Ascending aorta (tissue), 2 donors: ENCODE data around the gene GALNT17. TPM values are rescaled to one million over a fixed set of nuclear protein-coding genes. Genes with fewer than 3 reads are reported as not detected.

Experiments used
- DNase-seq, 2 donors: peaks; one replicate each; pipeline ENCODE4 v3.0.0-alpha.2; 2019; ENCODE audit warnings: low spot score in 2 of 2
- H3K27ac ChIP-seq, 2 donors: fragments of 200-600 bp; sonication (generic); one replicate each; pipeline ENCODE4 v1.5.1; 2016 to 2017; ENCODE audit warnings: mild to moderate bottlenecking in 1 of 2
- H3K27me3 ChIP-seq: fragments of 200-600 bp; sonication (generic); one replicate; pipeline ENCODE4 v1.5.1; 2017
- H3K36me3 ChIP-seq, 2 donors: fragments of 200-600 bp; sonication (generic); one replicate each; pipeline ENCODE4 v1.5.1; 2016
- H3K4me1 ChIP-seq, 2 donors: fragments of 200-600 bp; sonication (generic); one replicate each; pipeline ENCODE4 v1.5.1; 2016 to 2017; ENCODE audit warnings: mild to moderate bottlenecking in 1 of 2
- H3K4me3 ChIP-seq, 2 donors: fragments of 200-600 bp; sonication (generic); one replicate each; pipeline ENCODE4 v1.5.1; 2016 to 2017; ENCODE audit warnings: mild to moderate bottlenecking in 1 of 2
- H3K9me3 ChIP-seq, 2 donors: fragments of 200-600 bp; sonication (generic); one replicate each; pipeline ENCODE4 v1.5.1; 2016
- CTCF ChIP-seq, 3 experiments: fragments of 200-600 bp in 2 of 3; fragments of 450-650 bp in 1 of 3; sonication (generic) in 2 of 3; IDR thresholded peaks; one replicate each; pipeline ENCODE4 v1.5.1; 2016 to 2019; ENCODE audit warnings: antibody characterized with exemption in 3 of 3, mild to moderate bottlenecking in 1 of 3, moderate library complexity in 1 of 3
- intact Hi-C: fragments of 100-400 bp; cut with DNase I; formaldehyde crosslinking; loops from one replicate; pipeline ENCODE4 v1.15.1; 2023
- total RNA-seq: library from RNA; depleted of rRNA; stranded (reverse); fragments of >200 nt; gene quantifications from one replicate; pipeline ENCODE4 v1.1.0, GENCODE V29; 2016

The GALNT17 gene
- total RNA-seq, 1 donor from 2014 or later: 29.8 TPM

- Histone ChIP-seq H3K4me3 (no peak overlapping the region), H3K4me1 (no peaks in the 10 kb centered on the region), H3K27ac (no peak overlapping the region), H3K27me3 (no peaks in the 10 kb centered on the region), H3K9me3 (no peaks in the 10 kb centered on the region), H3K36me3 (no peaks in the 10 kb centered on the region)
- TF ChIP-seq CTCF (IDR thresholded peaks at IDR 0.05): no peak
- intact Hi-C loops: no loop called here
- no peak for DNase-seq
Measured at GRCh38 chr7:71409550-71410157, 277.7 kb downstream of the GALNT17 start.

- no peak for TF ChIP-seq CTCF (IDR thresholded peaks at IDR 0.05)
- Histone ChIP-seq H3K36me3 (no peaks in the 10 kb centered on the region), H3K27me3 (no peaks in the 10 kb centered on the region), H3K4me1 (no peaks in the 10 kb centered on the region), H3K4me3 (no peak overlapping the region), H3K27ac (no peak overlapping the region), H3K9me3 (no peaks in the 10 kb centered on the region)
- intact Hi-C loops: no loop called here
- no peak for DNase-seq
Measured at GRCh38 chr7:71411475-71411874, 279.5 kb downstream of the GALNT17 start.

- no peaks in the 10 kb centered on the region for H3K27me3 ChIP-seq
- no peaks in the 10 kb centered on the region for H3K9me3 ChIP-seq
- no peaks in the 10 kb centered on the region for H3K4me1 ChIP-seq
- no peak overlapping the region for H3K27ac ChIP-seq
- H3K4me3 ChIP-seq: no peak overlapping the region
- no peak for DNase-seq
- H3K36me3 ChIP-seq: no peaks in the 10 kb centered on the region
- intact Hi-C loops: no loop called here
- no peak for TF ChIP-seq CTCF (IDR thresholded peaks at IDR 0.05)
Measured at GRCh38 chr7:71414490-71414889, 282.5 kb downstream of the GALNT17 start.

- Histone ChIP-seq H3K36me3 (peaks cover 0 to 5% of the 10 kb centered on the region in 2 donors), H3K4me1 (no peaks in the 10 kb centered on the region), H3K9me3 (no peaks in the 10 kb centered on the region), H3K27me3 (no peaks in the 10 kb centered on the region), H3K27ac (no peak overlapping the region), H3K4me3 (no peak overlapping the region)
- TF ChIP-seq CTCF (IDR thresholded peaks at IDR 0.05): no peak
- intact Hi-C loops: loop anchor here (10.0 kb wide), 1 partner anchor 315 kb away; no protein-coding TSS in a partner anchor
- no peak for DNase-seq
Measured at GRCh38 chr7:71419546-71420337, 287.8 kb downstream of the GALNT17 start.

- DNase-seq: no peak
- Histone ChIP-seq H3K27me3 (no peaks in the 10 kb centered on the region), H3K9me3 (no peaks in the 10 kb centered on the region), H3K36me3 (peaks cover 0 to 5% of the 10 kb centered on the region in 2 donors), H3K4me3 (no peak overlapping the region), H3K27ac (no peak overlapping the region), H3K4me1 (no peaks in the 10 kb centered on the region)
- intact Hi-C loops: loop anchor here (10.0 kb wide), 1 partner anchor 313 kb away; no protein-coding TSS in a partner anchor
- TF ChIP-seq CTCF (IDR thresholded peaks at IDR 0.05): no peak
Measured at GRCh38 chr7:71422104-71422503, 290.2 kb downstream of the GALNT17 start.
